ENCODE data around the gene FYN. TPM values are rescaled to one million over a fixed set of nuclear protein-coding genes. Genes with fewer than 3 reads are reported as not detected.

Gene FYN
- total RNA-seq, 4 donors from 2014 or later: 56.3 to 96.4 (median 81.8) TPM

DNA sequence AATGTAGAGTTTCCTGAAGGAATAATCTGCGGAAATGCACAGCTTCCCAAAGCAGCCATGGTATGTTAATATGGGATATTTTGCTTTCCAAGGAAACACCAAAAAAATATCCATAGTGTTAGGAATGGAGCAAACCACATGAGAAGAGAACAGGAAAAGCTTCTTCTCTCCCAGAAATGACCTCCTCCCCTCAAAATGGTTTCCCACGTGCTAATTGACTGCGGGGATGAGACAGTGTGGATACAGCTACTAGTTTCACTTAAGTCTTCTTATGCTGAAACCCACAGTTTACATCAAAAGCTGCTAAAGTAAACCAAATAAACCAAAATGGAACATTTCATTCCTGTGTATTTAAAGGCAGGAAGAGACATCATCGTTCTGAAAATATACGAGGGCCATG is 69.4 kb downstream of the FYN start:
- DNase-seq (ENCODE audit: low spot score in 2 of 2): no peak
- 61 to 77% methylated on average over 5 of the region's 5 CpGs for WGBS, 2 donors
- intact Hi-C loops (cut with DNase I; ENCODE audit: low total_unique reads): no loop called here
- H3K4me3 ChIP-seq (ENCODE audit: low read depth, poor library complexity, severe bottlenecking): no peak overlapping the region
- TF ChIP-seq POLR2A (IDR thresholded peaks at IDR 0.05): no peak
- TF ChIP-seq, protein P1, sequence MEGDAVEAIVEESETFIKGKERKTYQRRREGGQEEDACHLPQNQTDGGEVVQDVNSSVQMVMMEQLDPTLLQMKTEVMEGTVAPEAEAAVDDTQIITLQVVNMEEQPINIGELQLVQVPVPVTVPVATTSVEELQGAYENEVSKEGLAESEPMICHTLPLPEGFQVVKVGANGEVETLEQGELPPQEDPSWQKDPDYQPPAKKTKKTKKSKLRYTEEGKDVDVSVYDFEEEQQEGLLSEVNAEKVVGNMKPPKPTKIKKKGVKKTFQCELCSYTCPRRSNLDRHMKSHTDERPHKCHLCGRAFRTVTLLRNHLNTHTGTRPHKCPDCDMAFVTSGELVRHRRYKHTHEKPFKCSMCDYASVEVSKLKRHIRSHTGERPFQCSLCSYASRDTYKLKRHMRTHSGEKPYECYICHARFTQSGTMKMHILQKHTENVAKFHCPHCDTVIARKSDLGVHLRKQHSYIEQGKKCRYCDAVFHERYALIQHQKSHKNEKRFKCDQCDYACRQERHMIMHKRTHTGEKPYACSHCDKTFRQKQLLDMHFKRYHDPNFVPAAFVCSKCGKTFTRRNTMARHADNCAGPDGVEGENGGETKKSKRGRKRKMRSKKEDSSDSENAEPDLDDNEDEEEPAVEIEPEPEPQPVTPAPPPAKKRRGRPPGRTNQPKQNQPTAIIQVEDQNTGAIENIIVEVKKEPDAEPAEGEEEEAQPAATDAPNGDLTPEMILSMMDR (IDR thresholded peaks at IDR 0.05): no peak

DNA sequence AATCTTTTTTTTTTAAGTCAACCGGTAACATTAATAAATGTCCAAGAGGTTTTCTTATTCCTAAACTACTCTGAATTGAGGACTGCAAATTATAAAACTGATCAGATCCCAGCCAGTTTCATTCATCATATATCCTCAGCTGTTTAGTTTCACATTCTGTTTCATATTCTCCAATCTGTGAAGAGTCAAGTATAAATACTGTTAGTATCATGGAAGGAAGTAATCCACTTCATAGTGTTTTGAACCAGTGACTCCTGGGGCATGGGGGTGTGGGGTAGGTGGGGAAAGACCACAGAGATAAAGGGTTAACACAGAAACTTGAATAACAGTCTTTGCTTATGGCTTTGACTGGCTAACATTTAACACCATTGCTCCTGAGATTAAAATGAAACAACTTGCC is 69.9 kb downstream of the FYN start:
- no peak for TF ChIP-seq POLR2A (IDR thresholded peaks at IDR 0.05)
- TF ChIP-seq, protein P1 (IDR thresholded peaks at IDR 0.05): no peak
- intact Hi-C loops (cut with DNase I; ENCODE audit: low total_unique reads): no loop called here
- H3K4me3 ChIP-seq (ENCODE audit: low read depth, poor library complexity, severe bottlenecking): no peak overlapping the region
- WGBS, 2 donors: 81 to 89% methylated on average over 1 of the region's 1 CpG
- no peak for DNase-seq (ENCODE audit: low spot score in 2 of 2)

DNA sequence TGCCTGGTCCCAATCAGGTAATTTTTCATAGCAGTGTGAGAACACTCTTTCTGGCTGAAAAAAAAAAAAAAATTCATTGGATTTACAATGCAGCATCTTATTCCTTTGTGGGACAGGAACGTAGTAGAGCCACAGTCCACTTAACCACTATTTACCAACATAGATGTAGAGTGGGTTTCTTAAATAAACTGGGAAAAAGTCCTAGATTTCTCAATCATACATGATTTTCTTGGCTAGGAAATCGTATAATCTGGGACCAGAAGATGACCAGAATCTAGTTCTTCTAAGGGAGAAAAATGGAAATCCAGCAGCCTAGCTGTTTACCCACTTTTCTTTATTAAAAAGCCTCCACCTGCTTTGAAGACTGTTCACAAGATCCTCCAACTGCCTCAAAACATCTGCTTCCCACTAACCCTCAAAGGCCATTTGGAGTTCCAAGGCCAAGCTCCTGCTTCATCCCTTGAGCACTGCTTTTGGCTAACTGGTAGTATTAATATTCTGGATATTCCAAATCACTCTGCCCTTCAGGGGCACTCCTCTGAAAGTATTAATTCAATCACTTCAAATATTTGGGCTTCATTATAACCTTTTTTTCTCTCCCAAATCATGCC is 70.4 kb downstream of the FYN start:
- WGBS, 2 donors: 67 to 81% methylated on average over 2 of the region's 2 CpGs
- intact Hi-C loops (cut with DNase I; ENCODE audit: low total_unique reads): no loop called here
- TF ChIP-seq, protein P1 (IDR thresholded peaks at IDR 0.05): no peak
- no peak for TF ChIP-seq POLR2A (IDR thresholded peaks at IDR 0.05)

DNA sequence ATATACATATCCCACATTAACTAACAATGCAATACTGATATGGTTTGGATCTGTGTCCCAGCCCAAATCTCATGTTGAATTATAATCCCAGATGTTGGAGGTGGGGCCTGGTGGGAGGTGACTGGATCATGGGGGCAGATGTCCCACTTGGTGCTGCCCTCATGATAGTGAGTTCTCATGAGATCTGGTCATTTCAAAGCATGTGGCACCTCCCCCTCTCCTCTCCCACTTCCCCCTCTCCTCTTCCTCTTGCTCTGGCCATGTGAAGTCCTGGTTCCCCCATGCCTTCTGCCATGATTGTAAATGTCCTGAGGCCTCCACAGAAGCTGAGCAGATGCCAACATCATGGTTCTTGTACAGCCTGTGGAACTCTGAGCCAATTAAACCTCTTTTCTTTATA is 71.2 kb downstream of the FYN start:
- no peak overlapping the region for H3K4me3 ChIP-seq (ENCODE audit: low read depth, poor library complexity, severe bottlenecking)
- TF ChIP-seq, protein P1 (IDR thresholded peaks at IDR 0.05): no peak
- no peak for TF ChIP-seq POLR2A (IDR thresholded peaks at IDR 0.05)
- no peak for DNase-seq (ENCODE audit: low spot score in 2 of 2)
- intact Hi-C loops (cut with DNase I; ENCODE audit: low total_unique reads): no loop called here

More for the DNA sequence above, 70.4 kb downstream of the FYN start:
- no peak for DNase-seq (ENCODE audit: low spot score in 2 of 2)
- H3K4me3 ChIP-seq (ENCODE audit: low read depth, poor library complexity, severe bottlenecking): no peak overlapping the region

DNA sequence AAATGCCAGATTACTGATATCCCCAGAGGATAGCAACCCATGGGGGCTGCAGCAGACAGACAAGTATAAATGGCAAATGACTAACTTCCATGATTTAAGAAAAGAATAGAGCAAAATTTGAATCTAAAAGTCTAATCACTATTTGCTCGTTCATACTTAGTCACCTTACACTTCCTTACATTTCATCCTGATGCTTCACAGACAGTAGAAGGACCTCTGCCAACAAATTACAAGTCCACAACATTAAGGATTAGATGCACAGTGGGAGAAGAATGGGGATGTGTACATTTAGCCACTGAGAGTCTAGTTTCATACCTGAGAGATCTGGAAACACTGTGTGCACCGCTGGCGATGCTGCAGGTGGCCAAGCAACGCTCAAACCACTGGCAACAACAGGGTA is 72.4 kb downstream of the FYN start:
- intact Hi-C loops (cut with DNase I; ENCODE audit: low total_unique reads): no loop called here
- TF ChIP-seq, protein P1 (IDR thresholded peaks at IDR 0.05): no peak
- TF ChIP-seq POLR2A (IDR thresholded peaks at IDR 0.05): no peak
- 70 to 83% methylated on average over 4 of the region's 4 CpGs for WGBS, 2 donors
- no peak overlapping the region for H3K4me3 ChIP-seq (ENCODE audit: low read depth, poor library complexity, severe bottlenecking)
- DNase-seq (ENCODE audit: low spot score in 2 of 2): no peak

DNA sequence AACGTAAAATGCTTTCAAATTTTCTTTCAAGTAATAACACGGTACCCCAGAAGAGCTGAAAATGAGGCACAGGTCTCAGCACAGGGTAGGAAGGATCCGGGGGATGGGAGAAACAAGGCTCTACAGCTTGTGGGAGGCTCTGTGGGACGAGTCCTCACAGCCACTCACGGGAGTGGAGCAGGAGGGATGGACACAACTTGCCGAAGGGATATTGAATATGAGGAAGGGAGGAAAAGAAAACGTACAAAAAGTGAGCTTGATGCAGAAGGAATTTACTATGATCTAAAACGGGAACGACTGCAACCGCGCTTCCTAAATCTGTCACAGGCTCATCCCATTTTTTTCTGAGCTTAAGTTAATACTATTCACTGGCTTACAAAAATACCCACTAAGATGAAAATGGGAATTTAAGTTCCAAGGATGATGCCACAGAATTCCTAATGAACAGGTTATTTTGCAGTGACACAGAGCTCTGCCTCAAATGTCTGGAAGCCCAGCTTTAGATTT is 72.9 kb downstream of the FYN start:
- no peak for DNase-seq (ENCODE audit: low spot score in 2 of 2)
- 27 to 33% methylated on average over 11 of the region's 11 CpGs for WGBS, 2 donors
- intact Hi-C loops (cut with DNase I; ENCODE audit: low total_unique reads): no loop called here
- TF ChIP-seq, protein P1 (IDR thresholded peaks at IDR 0.05): no peak
- TF ChIP-seq POLR2A (IDR thresholded peaks at IDR 0.05): no peak
- H3K4me3 ChIP-seq (ENCODE audit: low read depth, poor library complexity, severe bottlenecking): no peak overlapping the region
